Stimulated activated CD4-positive, alpha-beta T cell treated with anti-CD3 and anti-CD28 coated beads, Interleukin-12 subunit alpha, Interleukin-12 subunit beta, amount 100 ng/mL, for 24 hours (primary cell): ENCODE measurements around the gene GCFC2.
"Not testable (repeated sequence)": the region's sequence is repeated elsewhere in the genome, so short reads cannot be mapped to it uniquely, and the experiment has no call there.

Source experiments
- DNase-seq, 2 experiments: peaks; one replicate each; pipeline ENCODE4 v3.0.0-alpha.2; 2020; ENCODE audit warnings: low read depth in 2 of 2

The GCFC2 gene

GRCh38 chr2:75710577-75711253 lies at the start of gene GCFC2:
TSS of gene GCFC2 (minus strand) at chr2:75710915. CDS start at chr2:75710855, 60 bp downstream.
- DNase-seq, result peak; percentile 73 to 79

GRCh38 chr2:75752828-75753227 lies 42.1 kb upstream of the GCFC2 start:
- DNase-seq, result no peak

- no peak for DNase-seq
Observed at GRCh38 chr2:75751824-75752468, 41.2 kb upstream of the GCFC2 start.

- DNase-seq, result no peak
Observed at GRCh38 chr2:75751360-75751759, 40.6 kb upstream of the GCFC2 start.

- DNase-seq, result no peak
Observed at GRCh38 chr2:75737961-75738360, 27.2 kb upstream of the GCFC2 start.

GRCh38 chr2:75736276-75736675 lies 25.6 kb upstream of the GCFC2 start:
- DNase-seq, result no peak

- DNase-seq, result no peak
Observed at GRCh38 chr2:75729861-75730260, 19.1 kb upstream of the GCFC2 start.

- DNase-seq, result no peak
Observed at GRCh38 chr2:75728614-75729419, 18.1 kb upstream of the GCFC2 start.

GRCh38 chr2:75722687-75723086 lies 12.0 kb upstream of the GCFC2 start:
- DNase-seq, result no peak

GRCh38 chr2:75720525-75720924 lies 9.8 kb upstream of the GCFC2 start:
- DNase-seq, result no peak

GRCh38 chr2:75719616-75720015 lies 8.9 kb upstream of the GCFC2 start:
- no peak for DNase-seq

- DNase-seq, result no peak
Observed at GRCh38 chr2:75716406-75716805, 5.7 kb upstream of the GCFC2 start.

GRCh38 chr2:75711590-75711989 lies 875 bp upstream of the GCFC2 start:
- not testable (repeated sequence) for DNase-seq

- no peak for DNase-seq
Observed at GRCh38 chr2:75710220-75710576, 517 bp downstream of the GCFC2 start.

GRCh38 chr2:75709297-75709696 lies 1.4 kb downstream of the GCFC2 start:
- DNase-seq, result no peak

- DNase-seq, result no peak
Observed at GRCh38 chr2:75707901-75708300, 2.8 kb downstream of the GCFC2 start.

- DNase-seq, result no peak
Observed at GRCh38 chr2:75705921-75706320, 4.8 kb downstream of the GCFC2 start.

GRCh38 chr2:75703589-75704287 lies 7.0 kb downstream of the GCFC2 start:
- no peak for DNase-seq

GRCh38 chr2:75702593-75702992 lies 8.1 kb downstream of the GCFC2 start:
- DNase-seq, result no peak

GRCh38 chr2:75698918-75699317 lies 11.8 kb downstream of the GCFC2 start:
- no peak for DNase-seq

- DNase-seq, result no peak
Observed at GRCh38 chr2:75688196-75688595, 22.5 kb downstream of the GCFC2 start.

GRCh38 chr2:75683430-75683829 lies 27.3 kb downstream of the GCFC2 start:
- not testable (repeated sequence) for DNase-seq
